ENCODE measurements around the gene CELF1. TPM values are rescaled to one million over a fixed set of nuclear protein-coding genes. Genes with fewer than 3 reads are reported as not detected.

The CELF1 gene
- total and polyA plus RNA-seq, 10 of the 15 experiments (the other 5 are each of a cell fraction or from before 2014, with no cell fraction given) = 35.3 to 128 (median 85.7) TPM

GRCh38 chr11:47500121-47500520 lies 52.8 kb downstream of the CELF1 start (continued):
- no peak for TF ChIP-seq JUND (IDR thresholded peaks at IDR 0.05; ENCODE audit: low read depth, low read length)
- TF ChIP-seq IKZF1 (conservative IDR thresholded peaks at IDR 0.05) = no peak
- no peak for TF ChIP-seq CBFB (IDR thresholded peaks at IDR 0.05; ENCODE audit: low read depth)
- no peak for TF ChIP-seq BRCA1 (IDR thresholded peaks at IDR 0.05; ENCODE audit: low read depth, low read length)
- TF ChIP-seq KDM1A (IDR thresholded peaks at IDR 0.05; ENCODE audit: borderline replicate concordance) = no peak

GRCh38 chr11:47499614-47500013 lies 53.3 kb downstream of the CELF1 start:
- BruUV-seq (replicated peaks) = no TSS peak
- Histone ChIP-seq H3K4me2 (ENCODE audit: control insufficient read depth, insufficient read depth) (peak overlapping the region; percentile 22), H3K79me2 (ENCODE audit: control insufficient read depth, insufficient read depth, low read length) (peaks cover 85% of the 10 kb centered on the region), H3K4me1 (ENCODE audit: control insufficient read depth, insufficient read depth, low read length) (peaks cover 49% of the 10 kb centered on the region), H3K36me3 (ENCODE audit: control insufficient read depth in 2 of 2, insufficient read depth in 2 of 2, low read length in 1 of 2) (peaks cover 2 to 28% of the 10 kb centered on the region in 2 experiments), H2AFZ (ENCODE audit: control insufficient read depth, low read depth, low read length) (no peak overlapping the region), H3K9ac (ENCODE audit: control insufficient read depth, insufficient read depth, low read length) (no peak overlapping the region), H3K27ac (ENCODE audit: control insufficient read depth, insufficient read depth) (peak overlapping the region; percentile 14), H3K27me3 (replicated peaks in 1 of 2; ENCODE audit: control insufficient read depth in 2 of 2, insufficient read depth in 2 of 2, low read length in 1 of 2) (no peaks in the 10 kb centered on the region), H4K20me1 (ENCODE audit: control insufficient read depth, insufficient read depth) (no peaks in the 10 kb centered on the region), H3K9me3 (replicated peaks; ENCODE audit: control insufficient read depth, insufficient read depth, low read length) (no peaks in the 10 kb centered on the region), H3K4me3 (no peak overlapping the region)
- CTCF ChIA-PET = interaction anchor here (1.0 to 1.6 kb wide), 4 partner anchors 9 to 57 kb away, joined by 3 to 5 read pairs (median 4); no protein-coding TSS in a partner anchor
- in situ Hi-C loops (cut with MboI) = no loop called here
- peak; percentile 52 for ATAC-seq
- no peak for FAIRE-seq
- WGBS (ENCODE audit: insufficient coverage, insufficient replicate concordance, low lambda C conversion rate, missing lambda C conversion rate) = 96% methylated on average over 3 of the region's 3 CpGs
- no peak for DNase-seq (ENCODE audit: low read depth, low spot score)
- intact Hi-C loops (cut with micrococcal nuclease; ENCODE audit: unreplicated experiment) = no loop called here
- SMC1A ChIA-PET (ENCODE audit: uncharacterized antibody, unreplicated experiment) = interaction anchor here (0.8 to 4.5 kb wide), 13 partner anchors 10 to 217 kb away, joined by 3 to 21 read pairs (median 3); partner anchors contain the start of gene CELF1
- POLR2A ChIA-PET = interaction anchor here (1.2 to 1.8 kb wide), 3 partner anchors 9 to 50 kb away, joined by 3 to 6 read pairs (median 3); no protein-coding TSS in a partner anchor
- RAD21 ChIA-PET (ENCODE audit: unreplicated experiment) = interaction anchor here (0.7 to 2.6 kb wide), 5 partner anchors 10 to 53 kb away, joined by 4 to 8 read pairs (median 4); partner anchors contain the start of gene CELF1
- TF ChIP-seq BHLHE40 (IDR thresholded peaks at IDR 0.05; ENCODE audit: borderline replicate concordance in 1 of 2, low read depth in 2 of 2, low read length in 1 of 2) (no peak), FOS (IDR thresholded peaks at IDR 0.05; ENCODE audit: borderline replicate concordance, extremely low read depth, insufficient read length) (no peak), SREBF2 (IDR thresholded peaks at IDR 0.05; ENCODE audit: low read length) (no peak), ZNF217 (IDR thresholded peaks at IDR 0.05) (no peak), ZBED1 (IDR thresholded peaks at IDR 0.05; ENCODE audit: borderline replicate concordance) (no peak), CEBPB (IDR thresholded peaks at IDR 0.05; ENCODE audit: borderline replicate concordance in 1 of 2, low read depth in 2 of 2, low read length in 2 of 2) (no peak), KAT2A (conservative IDR thresholded peaks at IDR 0.05; ENCODE audit: control insufficient read depth, low read depth, low read length) (no peak), TBL1XR1 (IDR thresholded peaks at IDR 0.05; ENCODE audit: low read depth, low read length) (no peak), ZSCAN29 (IDR thresholded peaks at IDR 0.05) (no peak), REST (IDR thresholded peaks at IDR 0.05; ENCODE audit: low read depth, low read length) (no peak), SPI1 (IDR thresholded peaks at IDR 0.05; ENCODE audit: borderline replicate concordance, insufficient read depth, low read depth, low read length) (no peak), E4F1 (IDR thresholded peaks at IDR 0.05; ENCODE audit: borderline replicate concordance, partially characterized antibody) (no peak), ZNF24 (IDR thresholded peaks at IDR 0.05) (no peak), GABPA (IDR thresholded peaks at IDR 0.05; ENCODE audit: low read depth) (no peak)
